HG03039 (cell line): ENCODE data around the gene DNAH8.

Experiments used
- ATAC-seq: cut with Tn5 transposase; IDR thresholded peaks from one replicate; pipeline ENCODE4 v1.9.1; 2021; ENCODE audit warnings: mild to moderate bottlenecking, moderate library complexity; ENCODE audit not compliant: unreplicated experiment

The DNAH8 gene

GRCh38 chr6:39003492-39003891 lies 288.4 kb downstream of the DNAH8 start:
- ATAC-seq, result no peak

- no peak for ATAC-seq
Measured at GRCh38 chr6:39004801-39005200, 289.7 kb downstream of the DNAH8 start.

GRCh38 chr6:39005774-39006173 lies 290.7 kb downstream of the DNAH8 start:
- no peak for ATAC-seq

GRCh38 chr6:39007575-39007974 lies 292.5 kb downstream of the DNAH8 start:
- no peak for ATAC-seq

DNA sequence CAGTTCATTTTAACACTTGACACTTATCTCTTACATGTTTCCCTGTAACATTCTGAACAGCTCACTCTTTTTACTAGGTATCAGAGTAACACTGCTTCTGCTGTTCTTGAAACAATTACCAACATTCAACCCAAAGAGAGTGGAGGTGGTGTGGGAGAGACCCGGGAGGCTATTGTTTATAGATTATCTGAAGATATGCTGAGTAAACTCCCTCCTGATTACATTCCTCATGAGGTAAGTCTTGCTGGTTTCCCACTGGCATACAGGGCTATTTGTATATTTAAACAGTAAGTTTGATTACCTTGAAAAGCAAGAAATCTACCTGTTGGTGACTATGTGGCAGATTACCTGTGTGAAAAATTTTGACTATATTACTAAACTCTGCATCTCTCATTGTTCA lies 293.6 kb downstream of the DNAH8 start:
- ATAC-seq, result no peak

DNA sequence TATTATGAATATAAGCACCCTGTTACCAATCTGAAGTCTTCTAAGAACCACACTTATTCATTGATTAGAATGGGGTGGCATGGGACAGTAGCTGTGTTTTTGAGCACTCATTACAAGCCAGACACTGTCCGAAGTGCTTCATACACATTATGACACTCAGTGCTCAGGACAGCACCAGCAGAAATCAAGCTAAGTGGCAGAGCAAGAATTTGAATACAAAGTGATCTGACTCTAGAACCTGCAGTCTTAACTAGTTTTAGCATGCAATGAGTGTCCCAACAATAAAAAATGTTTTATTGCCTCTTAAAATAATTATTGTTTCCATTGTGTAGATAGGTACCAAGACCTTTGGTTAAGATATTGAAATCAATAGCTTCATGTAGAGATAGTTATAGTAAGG lies 294.4 kb downstream of the DNAH8 start:
- ATAC-seq, result no peak

DNA sequence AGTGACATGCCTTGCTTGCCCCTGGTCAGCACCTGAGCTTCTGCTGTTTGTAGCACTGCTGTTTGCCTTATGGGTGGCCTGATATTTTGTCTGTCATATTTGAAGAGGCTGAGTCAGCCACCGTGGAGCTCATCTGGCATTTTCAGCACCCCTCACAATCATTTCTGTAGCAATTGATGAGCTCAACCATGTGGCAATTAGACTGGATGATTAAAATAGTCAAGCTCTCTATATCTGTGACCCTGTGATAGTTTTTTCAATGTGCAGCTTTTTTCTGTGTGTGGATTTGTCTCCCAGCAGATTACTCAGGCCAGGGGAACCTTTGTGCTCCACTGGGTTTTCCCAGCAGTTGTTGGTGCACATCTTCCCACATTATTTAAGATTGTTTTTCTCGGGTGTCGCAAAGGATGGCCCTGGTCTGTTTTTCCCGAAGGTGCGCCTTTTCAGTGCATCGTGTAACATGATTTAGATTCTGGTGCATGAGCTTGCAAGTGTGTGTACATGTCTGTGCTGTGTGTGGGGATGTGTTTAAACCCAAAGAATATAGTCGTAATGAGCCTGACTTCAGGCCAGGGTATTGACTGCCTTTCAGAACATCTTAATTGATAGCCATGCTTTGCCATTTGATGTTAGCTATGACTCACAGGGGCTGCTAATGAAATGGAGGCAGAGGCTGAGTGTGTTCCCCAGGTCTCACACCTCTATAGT lies 301.9 kb downstream of the DNAH8 start:
- ATAC-seq, result no peak

DNA sequence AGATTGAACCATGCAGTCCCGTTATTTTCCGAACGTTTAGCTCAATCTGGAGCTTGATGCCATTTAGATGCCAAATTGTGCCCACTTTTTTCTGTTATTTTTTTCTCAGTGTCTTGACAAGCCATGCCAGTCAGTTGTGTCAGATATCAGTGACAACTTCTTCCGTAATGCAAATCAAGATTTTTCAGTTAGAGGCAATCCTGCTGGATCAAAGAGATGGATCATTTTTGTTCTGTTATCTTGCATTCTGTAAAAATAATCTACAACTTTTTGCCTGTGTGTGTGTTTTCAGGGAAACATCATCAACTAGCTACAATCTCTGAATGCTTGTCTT lies 302.4 kb downstream of the DNAH8 start:
- ATAC-seq, result no peak

GRCh38 chr6:39018103-39018502 lies 303.0 kb downstream of the DNAH8 start:
- no peak for ATAC-seq

- no peak for ATAC-seq
Measured at GRCh38 chr6:39020136-39020535, 305.0 kb downstream of the DNAH8 start.

- no peak for ATAC-seq
Measured at GRCh38 chr6:39021041-39021440, 305.9 kb downstream of the DNAH8 start.

DNA sequence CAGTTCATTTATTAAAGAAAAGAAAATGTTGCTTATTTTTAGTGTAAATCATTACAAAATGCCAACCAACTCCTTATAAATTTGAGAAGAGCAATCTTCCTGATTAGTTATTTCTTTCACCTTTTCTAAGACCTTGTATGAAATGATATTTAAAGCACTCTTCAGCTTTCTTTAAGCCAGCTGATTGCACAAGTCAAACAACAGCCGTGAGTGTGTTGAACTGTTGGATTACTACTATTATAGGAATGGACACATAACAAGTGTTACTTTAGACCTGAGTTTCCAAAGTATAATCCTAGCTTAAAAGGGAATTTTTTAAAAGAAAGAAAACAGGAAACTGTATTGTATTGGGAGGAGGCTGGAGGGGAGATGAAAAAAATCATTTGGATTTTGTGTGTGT lies 306.7 kb downstream of the DNAH8 start:
- ATAC-seq, result no peak

- no peak for ATAC-seq
Measured at GRCh38 chr6:39026175-39026574, 311.1 kb downstream of the DNAH8 start.

DNA sequence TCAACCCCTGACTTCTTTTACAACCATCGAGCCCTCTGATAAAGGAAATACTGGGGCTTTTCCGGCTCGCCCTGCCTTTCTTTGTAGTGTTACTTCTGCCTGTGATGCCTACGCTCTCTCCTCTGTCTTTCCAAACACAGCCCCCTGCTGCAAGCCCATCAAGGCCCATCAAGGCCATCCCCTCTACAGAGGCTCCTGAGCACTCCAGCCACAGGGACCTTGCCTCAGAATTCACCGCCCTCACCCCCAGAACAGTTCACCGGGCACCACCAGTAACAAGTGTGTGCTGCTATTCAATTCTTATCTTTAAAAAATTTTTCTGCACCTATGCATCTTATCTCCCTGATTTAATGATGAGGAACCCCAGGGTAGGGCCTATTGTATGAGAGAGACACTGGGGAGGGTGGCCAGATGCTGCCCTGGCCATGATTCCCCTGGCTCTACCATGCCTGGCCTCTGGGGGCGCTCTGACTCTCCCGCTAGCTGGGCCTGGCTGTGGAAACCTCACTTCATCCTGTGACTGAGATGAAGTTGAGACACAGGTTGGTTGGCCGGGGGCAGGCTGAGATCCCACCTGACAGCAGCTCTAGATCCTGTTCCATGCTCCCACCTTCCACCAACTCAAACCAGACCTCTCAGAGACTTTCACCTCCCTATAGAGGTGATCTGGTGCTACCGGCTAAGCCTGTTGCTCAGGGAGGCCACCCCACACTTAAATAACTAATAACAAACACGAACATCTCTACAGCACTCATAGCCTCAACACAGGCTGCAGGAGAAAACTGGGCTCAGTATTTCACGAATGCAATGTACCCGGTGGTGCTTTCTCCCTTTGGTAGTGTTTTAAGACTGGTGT lies 314.3 kb downstream of the DNAH8 start:
- ATAC-seq, result no peak

- no peak for ATAC-seq
Measured at GRCh38 chr6:39035681-39036080, 320.6 kb downstream of the DNAH8 start.

DNA sequence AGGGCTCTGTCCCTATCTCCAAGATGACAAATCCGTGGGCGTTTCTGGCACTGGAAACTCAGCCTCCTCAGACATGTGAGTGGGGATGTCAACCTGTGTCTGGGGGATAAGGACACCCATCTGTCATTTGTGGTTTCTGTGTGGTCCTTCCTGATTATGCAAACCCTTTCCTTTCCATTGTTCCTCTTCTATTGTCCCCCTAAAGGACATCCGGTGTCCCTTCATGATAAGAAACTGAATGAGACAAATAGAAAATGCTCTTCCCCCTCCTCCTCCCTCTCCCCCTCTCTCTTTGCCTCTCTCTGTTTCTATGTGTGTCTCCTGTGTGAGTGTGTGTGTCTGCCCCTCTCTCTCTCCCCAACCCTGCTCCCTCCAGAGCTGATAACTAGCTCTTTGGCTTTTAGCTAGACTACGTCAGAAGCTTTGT lies 322.0 kb downstream of the DNAH8 start:
- no peak for ATAC-seq

GRCh38 chr6:39037707-39038106 lies 322.6 kb downstream of the DNAH8 start:
- ATAC-seq, result no peak

DNA sequence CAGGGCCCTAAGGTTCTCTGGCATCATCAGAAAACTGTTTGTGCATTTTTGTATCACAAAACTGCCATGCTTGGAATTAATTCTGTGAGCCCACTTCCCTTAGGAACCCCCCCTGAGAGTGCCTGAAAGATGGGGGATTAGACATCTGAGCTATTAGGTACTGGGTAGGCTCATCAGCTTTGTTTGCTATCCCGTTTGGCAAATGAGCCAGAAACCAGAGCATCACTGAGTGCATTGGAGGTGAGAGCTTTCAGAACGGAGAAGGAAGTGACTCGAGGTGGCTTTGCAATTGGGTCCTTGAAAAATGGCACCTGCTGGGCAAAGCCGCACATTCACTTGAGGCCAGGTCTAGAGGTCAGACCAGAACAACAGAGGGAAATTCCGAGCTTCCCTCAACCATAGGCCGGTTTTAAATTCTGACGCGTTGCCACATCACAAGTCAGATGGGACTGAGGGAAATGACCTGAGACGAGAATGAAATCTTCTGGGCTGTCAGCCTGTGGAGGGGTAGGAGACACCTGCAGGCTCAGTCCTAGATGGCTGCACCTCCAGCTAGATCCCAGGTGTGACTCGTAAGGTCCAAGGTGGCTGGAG lies 325.1 kb downstream of the DNAH8 start:
- no peak for ATAC-seq

DNA sequence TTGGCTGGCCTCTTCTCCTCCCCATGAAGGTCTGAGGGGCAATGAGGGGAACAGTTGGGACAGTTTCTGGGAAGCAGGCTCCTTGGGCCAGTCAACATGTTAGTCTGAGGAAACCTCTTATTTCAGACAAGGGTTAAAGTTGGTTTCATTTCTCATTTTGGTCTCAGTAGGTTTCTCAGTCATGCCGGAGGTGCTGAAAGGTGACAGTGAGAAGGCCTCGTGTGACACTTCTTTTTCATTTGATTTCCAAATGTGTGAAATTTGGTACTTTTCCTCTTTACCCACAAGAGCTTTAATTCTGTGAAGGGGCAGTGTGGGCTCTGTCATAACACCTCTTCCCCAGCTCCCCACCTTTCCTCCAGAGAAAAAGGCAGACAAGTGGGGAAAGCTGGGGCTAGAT lies 326.0 kb downstream of the DNAH8 start:
- ATAC-seq, result no peak

GRCh38 chr6:39043776-39044175 lies 328.7 kb downstream of the DNAH8 start:
- ATAC-seq, result no peak

- no peak for ATAC-seq
Measured at GRCh38 chr6:39044181-39044580, 329.1 kb downstream of the DNAH8 start.
